HEK293T (cell line): ENCODE results near the gene NT5C2.

Experiments
- CTCF ChIA-PET: fragments of 350-600 bp; formaldehyde crosslinking; extraction: SDS; loops from one replicate; lab custom pipeline; 2021; ENCODE audit warnings: antibody characterized with exemption, inconsistent platforms; lab: Yijun Ruan, JAX
- POLR2A ChIA-PET: fragments of 350-600 bp; formaldehyde crosslinking; extraction: SDS; loops from one replicate; lab custom pipeline; 2020; ENCODE audit warnings: antibody characterized with exemption, inconsistent platforms; lab: Yijun Ruan, JAX
- DNase-seq: peaks from one replicate; pipeline ENCODE4 v3.0.0; 2012; ENCODE audit warnings: mixed read lengths; ENCODE audit errors: extremely low spot score
- ARNT ChIP-seq: fragments of 450-650 bp; IDR thresholded peaks from 2 replicates; pipeline ENCODE4 v1.6.1; 2017; ENCODE audit warnings: mild to moderate bottlenecking
- BHLHE40 ChIP-seq: fragments of 450-650 bp; IDR thresholded peaks from 2 replicates; pipeline ENCODE4 v1.6.1; 2016; ENCODE audit warnings: mild to moderate bottlenecking, moderate library complexity, borderline replicate concordance
- CTBP1 ChIP-seq: fragments of 450-650 bp; IDR thresholded peaks from 2 replicates; pipeline ENCODE4 v1.6.1; 2016; ENCODE audit warnings: borderline replicate concordance
- ELF4 ChIP-seq: fragments of 450-650 bp; IDR thresholded peaks from 2 replicates; pipeline ENCODE4 v1.6.1; 2017; ENCODE audit warnings: antibody characterized with exemption
- FOXA1 ChIP-seq: fragments of 450-650 bp; IDR thresholded peaks from 2 replicates; pipeline ENCODE4 v1.6.1; 2016; ENCODE audit warnings: mild to moderate bottlenecking
- FOXK2 ChIP-seq: fragments of 450-650 bp; IDR thresholded peaks from 2 replicates; pipeline ENCODE4 v1.6.1; 2016; ENCODE audit warnings: mild to moderate bottlenecking
- FOXM1 ChIP-seq: fragments of 450-650 bp; IDR thresholded peaks from 2 replicates; pipeline ENCODE4 v1.6.1; 2017; ENCODE audit warnings: mild to moderate bottlenecking, borderline replicate concordance
- HDGF ChIP-seq: fragments of 450-650 bp; IDR thresholded peaks from 2 replicates; pipeline ENCODE4 v1.6.1; 2017; ENCODE audit warnings: antibody characterized with exemption, borderline replicate concordance
- L3MBTL2 ChIP-seq: fragments of 450-650 bp; conservative IDR thresholded peaks from 2 replicates; pipeline ENCODE4 v1.6.1; 2016; ENCODE audit warnings: mild to moderate bottlenecking
- LEF1 ChIP-seq: fragments of 450-650 bp; IDR thresholded peaks from 2 replicates; pipeline ENCODE4 v1.6.1; 2017; ENCODE audit warnings: mild to moderate bottlenecking, borderline replicate concordance
- NFRKB ChIP-seq: fragments of 450-650 bp; IDR thresholded peaks from 2 replicates; pipeline ENCODE4 v1.6.1; 2016; ENCODE audit warnings: mild to moderate bottlenecking, moderate library complexity
- PKNOX1 ChIP-seq: fragments of 450-650 bp; IDR thresholded peaks from 2 replicates; pipeline ENCODE4 v1.6.1; 2016
- SP1 ChIP-seq: fragments of 450-650 bp; IDR thresholded peaks from 2 replicates; pipeline ENCODE4 v1.6.1; 2017
- SUZ12 ChIP-seq: fragments of 450-650 bp; IDR thresholded peaks from 2 replicates; pipeline ENCODE4 v1.6.1; 2016; ENCODE audit warnings: mild to moderate bottlenecking
- TARDBP ChIP-seq: fragments of 450-650 bp; IDR thresholded peaks from 2 replicates; pipeline ENCODE4 v1.6.1; 2016
- ZNF384 ChIP-seq: fragments of 450-650 bp; IDR thresholded peaks from 2 replicates; pipeline ENCODE4 v1.6.1; 2016

NT5C2 gene

GRCh38 chr10:103154521-103155299 lies 38.4 kb downstream of the NT5C2 start:
- POLR2A ChIA-PET: interaction anchor here (1.3 kb wide), 1 partner anchor 38 kb away, joined by 5 read pairs; the partner anchor contains the start of gene NT5C2
- TF ChIP-seq NFRKB (no peak), TARDBP (no peak), FOXK2 (no peak), BHLHE40 (no peak), ARNT (no peak), ZNF384 (no peak)
- CTCF ChIA-PET: interaction anchor here (0.6 to 1.2 kb wide), 2 partner anchors 90 to 146 kb away, joined by 3 read pairs; no protein-coding TSS in a partner anchor
- no peak for DNase-seq

GRCh38 chr10:103153302-103154197 lies 39.5 kb downstream of the NT5C2 start:
- TF ChIP-seq TARDBP: no peak
- TF ChIP-seq ZNF384: peak; percentile 32; the same call in 1 of the 2 replicates
- TF ChIP-seq HDGF: no peak
- no peak for TF ChIP-seq CTBP1
- no peak for TF ChIP-seq NFRKB
- ChIA-PET CTCF (no interaction called here), POLR2A (no interaction called here)
- no peak for DNase-seq

DNA sequence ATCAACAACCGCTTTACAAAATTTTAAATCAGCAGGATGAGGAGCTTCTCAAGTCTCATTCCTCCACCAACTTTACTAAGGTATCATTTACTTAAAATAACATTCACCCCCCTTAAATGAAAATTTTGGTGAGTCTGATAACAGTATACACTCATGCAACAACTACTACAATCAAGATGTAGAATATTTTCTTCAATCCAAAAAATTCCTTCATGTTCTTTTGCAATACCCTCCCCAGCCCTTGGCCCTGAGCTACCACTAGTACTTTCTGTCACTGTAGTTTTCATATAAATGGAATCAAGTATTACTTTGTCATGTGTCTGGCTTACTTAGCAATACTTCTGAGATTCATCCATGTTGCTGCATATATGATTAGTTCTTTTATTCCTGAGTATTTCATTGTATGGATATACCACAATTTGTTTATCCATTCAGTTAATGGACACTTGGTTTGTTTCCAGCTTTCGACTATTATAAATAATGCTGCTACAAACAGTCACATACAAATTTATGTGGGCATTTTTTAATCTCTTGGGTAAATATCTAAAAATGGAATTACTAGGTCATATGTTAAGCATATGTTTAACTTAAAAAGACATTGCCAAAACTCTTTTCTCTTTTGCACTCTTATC lies 43.0 kb downstream of the NT5C2 start:
- TF ChIP-seq PKNOX1 (no peak), LEF1 (no peak), HDGF (no peak), FOXK2 (no peak), SUZ12 (no peak), ZNF384 (no peak), L3MBTL2 (no peak), NFRKB (no peak), BHLHE40 (no peak), ARNT (no peak)
- ChIA-PET POLR2A (no interaction called here), CTCF (no interaction called here)
- no peak for DNase-seq

- ChIA-PET CTCF (no interaction called here), POLR2A (no interaction called here)
Measured at GRCh38 chr10:103147645-103148044, 45.4 kb downstream of the NT5C2 start.

GRCh38 chr10:103145860-103146466 lies 47.1 kb downstream of the NT5C2 start:
- ChIA-PET CTCF (no interaction called here), POLR2A (no interaction called here)
- DNase-seq: peak; percentile 52
- TF ChIP-seq PKNOX1 (no peak), ELF4 (no peak), CTBP1 (no peak), NFRKB (no peak), FOXA1 (no peak), FOXM1 (no peak), TARDBP (no peak), HDGF (no peak), ARNT (no peak), ZNF384 (no peak), BHLHE40 (no peak), SUZ12 (no peak), LEF1 (no peak), L3MBTL2 (no peak), SP1 (no peak), FOXK2 (no peak)

More at GRCh38 chr10:103147645-103148044, 45.4 kb downstream of the NT5C2 start:
- TF ChIP-seq ELF4 (no peak), BHLHE40 (no peak)
- no peak for DNase-seq

DNA sequence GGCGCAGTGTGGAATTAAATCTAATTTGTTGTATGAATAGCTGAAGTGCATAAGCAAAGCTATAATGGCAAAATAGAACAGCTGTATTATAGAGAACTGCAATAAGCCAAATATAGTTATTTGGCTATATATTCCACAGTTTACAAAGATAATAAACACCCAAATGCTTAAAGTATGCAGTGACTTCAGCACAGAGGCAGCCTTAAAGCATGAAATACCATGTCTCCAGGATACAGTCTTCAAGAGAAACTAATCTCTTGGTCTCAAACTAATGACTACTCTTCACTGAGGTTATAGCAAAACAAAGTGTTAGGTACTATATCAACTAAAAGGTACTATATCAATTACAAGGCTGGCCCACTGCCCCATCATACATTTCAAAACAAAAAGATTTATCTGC lies 48.0 kb downstream of the NT5C2 start:
- DNase-seq: no peak
- ChIA-PET POLR2A (no interaction called here), CTCF (no interaction called here)
- TF ChIP-seq CTBP1 (no peak), ZNF384 (no peak), FOXA1 (no peak), FOXK2 (no peak), SP1 (no peak), SUZ12 (no peak), HDGF (no peak), PKNOX1 (no peak), LEF1 (no peak), TARDBP (no peak), NFRKB (no peak), L3MBTL2 (no peak), BHLHE40 (no peak), ARNT (no peak), ELF4 (no peak), FOXM1 (no peak)
